GM21723 (cell line): ENCODE data around the gene INTS1.

ENCODE experiments used
- ATAC-seq: cut with Tn5 transposase; IDR thresholded peaks from one replicate; pipeline ENCODE4 v1.9.1; 2021; ENCODE audit warnings: mild to moderate bottlenecking, moderate library complexity; ENCODE audit not compliant: unreplicated experiment

Gene INTS1

DNA sequence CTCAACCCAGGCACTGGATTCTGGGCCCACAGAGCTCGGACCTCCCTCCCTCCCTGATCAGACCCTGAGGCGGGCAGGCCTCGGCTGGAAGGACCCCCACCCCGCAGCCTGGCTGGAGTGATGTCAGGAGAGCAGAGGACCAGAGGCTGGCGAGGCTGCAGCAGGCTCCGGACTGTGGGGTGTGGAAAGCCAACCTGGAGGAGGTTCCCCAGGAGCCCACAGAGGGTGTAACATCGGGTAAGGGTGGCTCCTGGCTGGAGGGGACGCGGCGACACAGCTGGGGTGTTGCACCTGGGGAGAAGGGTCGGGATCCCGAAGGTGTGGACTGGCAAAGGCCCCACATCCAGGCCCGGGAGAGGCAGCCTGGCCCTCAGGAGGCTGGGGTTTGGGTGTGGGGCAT, 36.0 kb downstream of the INTS1 start:
- no peak for ATAC-seq

GRCh38 chr7:1466524-1467271, 37.5 kb downstream of the INTS1 start:
- ATAC-seq: no peak

GRCh38 chr7:1464694-1465093, 39.5 kb downstream of the INTS1 start:
- ATAC-seq: no peak

- ATAC-seq: no peak
Measured at GRCh38 chr7:1463676-1464223, 40.4 kb downstream of the INTS1 start.

DNA sequence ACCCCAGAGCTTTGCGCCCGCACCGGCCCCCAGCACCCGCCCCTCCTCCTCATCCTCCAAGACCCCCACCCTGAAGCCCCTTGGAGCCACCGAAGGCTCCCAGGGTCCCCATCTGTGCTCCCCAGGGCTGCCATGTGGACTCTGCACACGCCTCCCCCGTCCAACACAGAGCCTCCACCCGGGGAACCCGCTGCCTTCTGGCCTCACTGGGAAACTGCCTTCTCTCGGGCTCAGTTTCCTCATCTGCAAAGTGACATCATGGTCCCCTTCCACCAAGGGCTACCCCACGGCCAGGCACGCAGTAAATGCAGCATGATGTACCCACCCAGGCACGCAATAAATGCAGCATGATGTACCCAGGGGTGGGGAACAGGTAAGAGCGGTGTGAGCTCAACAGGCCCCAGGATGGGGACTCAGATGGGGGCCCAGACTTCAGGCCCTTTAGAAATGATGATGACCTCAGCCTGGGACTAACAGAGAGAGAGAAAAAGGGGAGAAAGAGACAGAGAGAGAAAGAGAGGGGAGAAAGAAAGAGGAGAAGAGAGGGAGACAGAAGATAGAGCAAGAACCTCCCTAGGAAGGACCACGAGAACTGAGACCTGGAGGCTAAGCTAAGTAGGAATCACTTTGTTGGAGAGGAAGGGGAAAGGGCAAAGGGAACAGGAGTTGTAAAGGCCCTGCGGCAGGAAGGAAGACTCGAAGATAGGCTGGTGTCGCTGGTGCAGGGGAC, 42.4 kb downstream of the INTS1 start:
- ATAC-seq: no peak

- ATAC-seq: no peak
Measured at GRCh38 chr7:1460821-1461645, 43.2 kb downstream of the INTS1 start.

GRCh38 chr7:1459920-1460820, 44.0 kb downstream of the INTS1 start:
- ATAC-seq: peak; percentile 2

DNA sequence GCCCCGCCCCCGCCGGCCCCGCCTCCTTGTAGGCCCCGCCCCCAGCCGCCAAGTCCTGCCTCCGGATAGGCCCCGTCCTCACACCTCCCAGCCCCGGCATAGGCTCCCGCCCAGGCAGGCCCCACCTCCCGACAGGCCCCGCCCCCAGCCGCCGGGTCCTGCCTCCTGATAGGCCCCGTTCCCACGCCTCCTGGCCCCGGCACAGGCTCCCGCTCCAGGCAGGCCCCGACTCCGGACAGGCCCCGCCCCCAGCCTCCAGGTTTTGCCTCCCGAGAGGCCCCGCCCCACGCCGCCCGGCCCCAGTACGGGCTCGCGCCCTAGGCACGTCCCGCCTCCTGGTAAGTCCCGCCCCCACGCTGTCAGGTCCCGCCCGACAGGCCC, 44.7 kb downstream of the INTS1 start:
- peak; percentile 92 for ATAC-seq

GRCh38 chr7:1458683-1459511, 45.3 kb downstream of the INTS1 start, which contains the start of gene MICALL2:
Gene MICALL2, minus strand, starts transcription at chr7:1459470. Its CDS starts 144 bp downstream, at chr7:1459326.
- peak; percentile 26 for ATAC-seq

- ATAC-seq: no peak
Measured at GRCh38 chr7:1457949-1458682, 46.1 kb downstream of the INTS1 start.

GRCh38 chr7:1457059-1457948, 46.9 kb downstream of the INTS1 start:
- ATAC-seq: no peak

DNA sequence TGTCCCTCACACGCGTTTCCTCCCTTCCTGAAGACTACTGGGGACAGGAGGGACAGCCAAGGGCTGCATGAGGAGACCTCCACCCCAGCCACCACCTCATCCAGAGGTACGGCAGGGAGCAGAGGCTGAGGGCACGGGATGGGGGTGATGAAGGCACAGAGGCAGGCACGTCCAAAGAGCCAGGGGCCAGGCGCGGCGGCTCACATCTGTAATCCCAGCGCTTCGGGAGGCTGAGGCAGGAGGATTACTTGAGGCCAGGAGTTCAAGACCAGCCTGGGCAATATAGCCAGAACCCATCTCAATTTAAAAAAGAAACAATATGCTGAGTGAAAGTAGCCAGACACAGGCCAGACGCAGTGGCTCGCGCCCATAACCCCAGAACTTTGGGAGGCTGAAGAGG, 48.2 kb downstream of the INTS1 start:
- no peak for ATAC-seq

DNA sequence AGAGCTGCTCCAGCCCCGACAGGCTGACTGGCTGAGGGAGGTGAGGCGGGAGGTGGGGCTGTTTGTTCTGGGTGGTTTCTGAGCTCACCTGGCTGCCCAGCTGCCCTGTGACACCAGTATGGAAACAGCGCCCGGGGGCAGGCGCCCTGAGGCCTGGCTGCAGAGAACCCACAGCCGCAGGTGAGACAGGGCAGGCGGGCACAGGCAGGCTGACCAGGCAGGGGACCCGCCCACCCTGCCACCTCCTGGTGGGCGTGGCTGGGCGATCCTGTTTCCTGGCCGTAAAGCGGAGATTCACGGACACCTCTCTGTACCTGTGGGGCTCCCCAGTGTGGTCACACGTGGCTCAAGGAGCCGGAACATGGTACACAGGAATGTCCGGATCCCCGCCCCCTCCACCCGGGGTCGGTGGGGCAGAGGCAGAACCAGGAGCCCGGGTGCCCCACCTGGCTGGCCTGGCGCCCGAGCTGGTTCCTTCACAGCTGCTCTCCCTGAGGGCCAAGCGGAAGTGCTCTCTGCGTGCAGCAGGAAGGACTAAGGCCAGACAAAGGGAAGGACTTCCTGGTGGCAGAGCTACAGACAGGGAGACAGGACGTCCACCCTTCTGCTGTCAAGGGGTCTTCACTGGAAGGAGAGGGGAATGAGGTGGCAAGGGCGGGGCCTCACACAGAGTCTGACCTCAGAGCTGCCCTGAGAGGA, 48.8 kb downstream of the INTS1 start:
- no peak for ATAC-seq

DNA sequence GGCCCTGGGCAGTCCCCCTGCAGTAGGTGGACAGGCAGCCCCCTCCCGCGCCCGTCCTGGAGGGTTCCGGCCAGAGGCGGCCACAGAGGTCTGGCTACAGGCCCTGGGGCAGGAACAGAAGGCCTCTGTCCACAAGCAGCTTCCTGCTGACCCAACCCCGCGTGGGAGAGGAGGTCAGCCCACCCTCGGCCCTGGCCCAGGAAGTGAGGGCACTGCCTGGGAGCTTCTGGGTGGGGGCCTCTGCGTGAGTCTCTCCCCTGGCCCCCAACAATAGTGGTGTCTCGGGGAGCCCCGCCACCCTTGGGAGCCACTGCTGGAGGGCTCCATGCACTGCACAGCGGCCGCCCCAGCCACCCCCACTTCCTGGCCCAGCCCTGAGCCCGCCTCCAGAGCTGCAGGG, 49.6 kb downstream of the INTS1 start:
- ATAC-seq: no peak

GRCh38 chr7:1452205-1452604, 52.0 kb downstream of the INTS1 start:
- ATAC-seq: no peak

DNA sequence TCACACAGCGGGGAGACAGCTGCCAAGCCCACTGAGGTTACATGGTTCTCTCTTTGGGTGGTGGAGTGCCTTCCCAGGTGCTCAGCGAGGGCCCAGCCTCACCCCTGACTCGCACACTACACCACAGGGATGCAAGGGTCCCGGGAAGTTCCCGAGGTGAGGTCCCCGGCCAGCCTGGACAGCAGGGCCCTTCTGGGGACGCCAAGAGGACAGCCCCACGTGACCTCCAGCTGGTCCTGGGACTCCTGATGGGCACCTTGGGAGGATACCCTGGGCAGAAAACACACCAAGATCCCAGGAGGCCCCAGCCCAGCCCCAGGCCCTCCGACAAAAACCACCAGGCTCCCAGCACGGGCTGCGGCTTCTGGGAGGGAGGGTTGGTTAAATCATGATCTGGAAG, 53.2 kb downstream of the INTS1 start:
- no peak for ATAC-seq

GRCh38 chr7:1450431-1450830, 53.8 kb downstream of the INTS1 start:
- ATAC-seq: no peak
